ENCODE measurements around the gene PSMB5. TPM values are rescaled to one million over a fixed set of nuclear protein-coding genes. Genes with fewer than 3 reads are reported as not detected.

Gene PSMB5
- total and polyA plus RNA-seq, 9 of the 15 experiments (the other 6 are each of a cell fraction or from before 2014, with no cell fraction given): 198 to 1,870 (median 269) TPM

GRCh38 chr14:23070262-23071129 lies 35.8 kb upstream of the PSMB5 start (continued):
- TF ChIP-seq MGA (IDR thresholded peaks at IDR 0.05): 0 out of 2 replicates have a peak, but pooled peaks have one; percentile 12
- TF ChIP-seq HDGF (IDR thresholded peaks at IDR 0.05): 0 out of 2 replicates have a peak, but pooled peaks have one; percentile 23
- TF ChIP-seq PKNOX1 (IDR thresholded peaks at IDR 0.05): peak; percentile 68
- TF ChIP-seq HMBOX1 (IDR thresholded peaks at IDR 0.05): 0 out of 2 replicates have a peak, but pooled peaks have one; percentile 28
- TF ChIP-seq DPF2 (IDR thresholded peaks at IDR 0.05): peak; percentile 21; the same call in 1 of the 2 replicates
- no peak for TF ChIP-seq ZNF175 (CRISPR knock-in tag; IDR thresholded peaks at IDR 0.05; ENCODE audit: low read depth)
- TF ChIP-seq KDM1A (IDR thresholded peaks at IDR 0.05): peak; percentile 30 to 48; a peak in 2 of 4 replicates
- TF ChIP-seq UBTF (IDR thresholded peaks at IDR 0.05; ENCODE audit: borderline replicate concordance in 1 of 2, low read depth in 2 of 2, low read length in 2 of 2): 0 out of 4 replicates have a peak, but pooled peaks have one; percentile 19 to 27
- no peak for TF ChIP-seq DIDO1 (tag; IDR thresholded peaks at IDR 0.05; ENCODE audit: low read depth)
- 0 out of 2 replicates have a peak, but pooled peaks have one; percentile 33 for TF ChIP-seq LARP7 (IDR thresholded peaks at IDR 0.05)
- no peak for TF ChIP-seq MCM5 (IDR thresholded peaks at IDR 0.05; ENCODE audit: low read depth)
